GM12875 (cell line): ENCODE results near the gene COL13A1.

ENCODE experiments used
- H3K4me3 ChIP-seq: one replicate; pipeline ENCODE4 v1.5.1; 2011; ENCODE audit warnings: low read depth, low read length, control low read depth
- TF ChIP-seq, protein P1 (sequence below): IDR thresholded peaks from 2 replicates; pipeline ENCODE4 v1.5.1; 2011; ENCODE audit warnings: low read depth, mild to moderate bottlenecking, control low read depth, inconsistent platforms, low read length, moderate library complexity, borderline replicate concordance; ENCODE audit not compliant: insufficient read depth

COL13A1 gene

DNA sequence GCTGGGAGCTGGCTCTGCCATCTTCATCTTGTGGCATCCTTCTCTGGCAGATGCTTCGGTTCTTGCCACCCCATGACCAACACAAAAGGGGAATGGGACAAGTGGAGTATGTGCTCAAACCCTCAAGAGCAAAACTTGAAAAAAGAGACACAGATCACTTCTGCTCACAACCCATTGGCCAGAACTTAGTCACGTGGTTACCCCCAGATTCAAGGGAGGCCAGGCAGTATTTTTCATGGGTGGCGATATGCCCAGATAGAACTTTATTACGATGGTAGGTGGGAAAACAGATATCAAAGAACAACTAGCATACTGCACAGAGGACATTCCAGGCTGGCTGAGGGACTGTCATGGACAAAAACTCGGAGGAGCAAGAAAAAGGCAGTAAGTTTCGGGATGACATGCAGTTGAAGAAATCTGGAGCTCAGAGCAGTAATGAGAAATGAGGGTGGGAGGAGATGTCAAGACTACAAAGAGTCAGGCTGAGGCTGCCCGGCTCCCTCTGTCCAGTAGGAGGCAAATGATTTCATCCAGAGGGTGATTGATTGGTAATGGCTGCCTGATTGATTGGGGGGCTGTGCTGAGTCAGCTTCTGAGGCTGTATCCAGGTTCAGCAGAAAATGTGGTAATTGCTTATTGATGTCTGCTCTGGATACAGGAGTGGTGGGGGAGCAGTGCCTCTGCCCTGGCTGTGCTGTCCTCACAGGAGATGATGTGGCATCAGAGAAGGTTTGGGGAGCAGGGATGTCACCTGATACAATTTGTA lies 25.3 kb downstream of the COL13A1 start:
- H3K4me3 ChIP-seq, result no peak overlapping the region
- TF ChIP-seq, protein P1, sequence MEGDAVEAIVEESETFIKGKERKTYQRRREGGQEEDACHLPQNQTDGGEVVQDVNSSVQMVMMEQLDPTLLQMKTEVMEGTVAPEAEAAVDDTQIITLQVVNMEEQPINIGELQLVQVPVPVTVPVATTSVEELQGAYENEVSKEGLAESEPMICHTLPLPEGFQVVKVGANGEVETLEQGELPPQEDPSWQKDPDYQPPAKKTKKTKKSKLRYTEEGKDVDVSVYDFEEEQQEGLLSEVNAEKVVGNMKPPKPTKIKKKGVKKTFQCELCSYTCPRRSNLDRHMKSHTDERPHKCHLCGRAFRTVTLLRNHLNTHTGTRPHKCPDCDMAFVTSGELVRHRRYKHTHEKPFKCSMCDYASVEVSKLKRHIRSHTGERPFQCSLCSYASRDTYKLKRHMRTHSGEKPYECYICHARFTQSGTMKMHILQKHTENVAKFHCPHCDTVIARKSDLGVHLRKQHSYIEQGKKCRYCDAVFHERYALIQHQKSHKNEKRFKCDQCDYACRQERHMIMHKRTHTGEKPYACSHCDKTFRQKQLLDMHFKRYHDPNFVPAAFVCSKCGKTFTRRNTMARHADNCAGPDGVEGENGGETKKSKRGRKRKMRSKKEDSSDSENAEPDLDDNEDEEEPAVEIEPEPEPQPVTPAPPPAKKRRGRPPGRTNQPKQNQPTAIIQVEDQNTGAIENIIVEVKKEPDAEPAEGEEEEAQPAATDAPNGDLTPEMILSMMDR, result no peak

DNA sequence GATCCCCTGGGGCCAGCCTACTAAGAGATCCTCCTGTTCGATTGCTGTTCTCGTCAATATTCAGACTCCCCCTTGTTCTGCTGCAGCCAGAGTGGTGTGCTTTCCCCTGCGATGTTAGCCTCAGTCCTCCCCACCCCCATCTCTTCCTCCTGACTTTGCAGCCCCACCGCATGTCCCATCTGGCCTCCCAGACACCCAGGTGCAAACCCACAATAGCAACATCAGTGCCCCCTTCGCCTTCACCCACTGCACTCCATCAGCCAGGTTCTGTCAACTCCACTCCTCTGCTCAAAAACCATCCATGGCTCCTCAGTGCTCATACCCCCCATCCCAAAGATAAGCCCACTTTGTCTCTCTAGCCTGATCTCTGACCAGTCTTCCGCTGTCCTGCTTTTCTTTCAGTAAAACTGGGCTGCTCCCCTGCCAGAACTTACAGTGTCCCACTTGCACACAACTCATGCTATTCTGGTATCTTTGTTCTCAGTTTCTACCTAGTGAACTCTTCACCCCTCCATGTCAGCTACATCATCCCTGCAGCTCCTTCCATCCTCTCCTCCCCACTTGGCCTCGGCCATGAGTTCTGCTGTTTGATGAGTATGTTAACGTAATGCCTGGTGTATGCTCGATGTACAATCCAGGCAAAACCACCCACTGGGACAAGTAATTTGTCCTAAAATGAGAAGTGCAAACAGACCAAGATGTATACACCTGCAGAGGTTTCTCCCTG lies 26.6 kb downstream of the COL13A1 start:
- TF ChIP-seq, protein P1, result no peak
- H3K4me3 ChIP-seq, result no peak overlapping the region

DNA sequence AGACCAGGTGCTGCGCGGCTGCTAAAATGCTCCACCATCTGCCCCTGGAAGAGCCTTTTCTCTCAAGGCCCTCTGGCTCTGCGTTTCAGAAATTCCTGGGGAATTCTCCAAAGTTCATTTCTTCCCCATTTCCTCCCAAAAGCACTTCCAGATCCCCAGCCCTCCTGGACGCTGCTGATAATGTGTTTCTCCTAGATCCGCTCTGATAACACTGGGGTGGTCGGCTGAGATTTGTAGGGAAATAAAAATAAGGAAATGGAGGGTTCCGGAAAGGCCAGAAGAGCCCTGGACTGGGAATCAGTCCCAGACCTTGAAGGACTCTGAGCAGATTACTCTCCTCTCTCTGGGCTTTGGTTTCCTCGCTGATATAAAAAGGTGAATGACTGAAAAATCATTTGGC lies 28.1 kb downstream of the COL13A1 start:
- no peak overlapping the region for H3K4me3 ChIP-seq
- TF ChIP-seq, protein P1, result no peak

DNA sequence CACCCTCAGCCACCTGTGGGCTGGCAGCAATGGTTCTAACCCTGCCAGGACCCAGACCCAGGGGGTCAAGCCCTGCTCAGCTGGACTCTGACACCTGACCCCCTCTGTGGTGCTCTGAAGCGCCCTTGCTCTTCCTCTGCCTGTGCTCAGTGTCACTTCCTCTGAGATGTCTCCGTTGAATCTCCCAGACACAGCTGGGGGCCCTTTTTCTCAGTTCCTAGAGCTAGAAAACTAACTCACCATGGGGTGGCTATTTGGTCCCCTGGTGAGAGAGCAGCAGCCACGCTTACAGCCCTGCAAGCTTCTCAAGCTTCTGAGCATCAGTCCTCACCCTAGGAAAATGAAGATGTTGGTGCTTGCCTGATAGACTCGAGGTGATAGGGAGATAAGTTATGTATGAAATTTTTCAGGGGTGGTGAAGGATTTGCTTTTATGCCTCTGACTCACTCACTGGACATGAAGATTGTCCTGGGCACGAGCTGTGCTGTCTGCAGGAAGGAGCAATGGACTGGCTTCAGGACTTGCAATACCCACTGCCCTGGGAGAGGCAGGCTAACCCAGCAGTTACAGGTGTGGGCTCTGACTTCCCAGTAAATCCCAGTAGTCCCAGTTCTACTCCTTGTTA lies 29.6 kb downstream of the COL13A1 start:
- H3K4me3 ChIP-seq, result no peak overlapping the region
- TF ChIP-seq, protein P1, result no peak

DNA sequence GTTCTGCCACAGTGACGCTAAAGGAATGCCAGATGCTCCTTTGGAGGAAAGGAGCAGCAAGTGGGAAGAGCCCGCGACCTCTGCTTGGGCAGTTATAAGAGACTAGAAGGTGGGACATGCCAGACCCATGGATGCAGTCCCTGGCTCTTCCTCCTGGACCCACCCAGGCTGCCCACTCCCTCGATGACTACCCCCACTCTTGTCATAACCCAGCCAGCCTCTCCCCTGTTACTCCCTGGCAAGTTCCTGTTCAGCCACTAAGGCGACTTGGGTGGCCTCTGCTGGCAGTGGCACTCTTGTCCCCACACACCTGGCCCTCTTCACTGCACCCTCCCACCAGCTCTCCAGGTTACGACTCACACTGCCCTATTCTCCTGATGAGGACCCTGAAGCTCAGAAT lies 33.5 kb downstream of the COL13A1 start:
- TF ChIP-seq, protein P1, result no peak
- H3K4me3 ChIP-seq, result no peak overlapping the region

DNA sequence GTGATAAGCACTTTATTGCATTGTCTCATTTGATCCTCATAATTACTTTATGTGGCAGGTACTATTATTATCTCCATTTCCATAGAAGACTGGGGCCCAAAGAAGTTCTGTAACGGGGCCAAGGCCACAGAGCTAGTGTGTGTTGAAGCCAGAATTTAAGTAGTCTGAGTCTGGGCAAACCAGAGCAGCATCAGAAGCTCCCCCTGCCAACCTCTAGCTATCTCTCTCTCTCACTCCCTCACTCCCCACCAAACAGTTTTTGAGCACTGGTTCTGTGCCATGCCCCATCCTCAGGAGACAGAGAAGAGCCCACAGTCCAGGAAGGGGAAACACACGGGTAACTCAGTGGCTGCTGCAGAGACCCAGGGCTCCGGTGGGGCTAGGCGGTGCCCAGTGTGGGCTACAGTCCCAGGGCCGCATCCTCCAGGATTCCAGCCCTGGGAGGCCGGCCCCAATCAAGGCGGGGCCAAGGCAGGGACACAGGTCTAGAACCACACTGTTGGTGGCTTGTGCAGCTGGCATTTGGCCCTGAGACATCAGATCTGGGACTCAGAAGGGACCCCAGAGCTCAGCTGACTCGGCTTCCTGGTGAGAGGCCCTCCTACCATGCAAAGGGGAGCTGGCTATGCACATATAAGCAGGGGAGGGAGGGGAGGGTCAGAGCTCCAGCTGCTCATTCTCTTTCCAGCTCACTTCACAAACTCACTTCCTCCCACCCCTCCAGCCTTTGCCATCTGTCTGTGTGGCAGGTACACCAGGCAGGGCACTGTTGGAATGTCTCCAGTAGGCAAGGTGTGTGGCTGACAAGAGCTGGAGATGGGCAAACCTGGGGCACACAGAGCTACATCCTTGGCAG lies 34.4 kb downstream of the COL13A1 start:
- H3K4me3 ChIP-seq, result no peak overlapping the region
- TF ChIP-seq, protein P1, result no peak
